Tibial nerve (tissue), 4 donors: ENCODE measurements around the gene GNL1. TPM values are rescaled to one million over a fixed set of nuclear protein-coding genes. Genes with fewer than 3 reads are reported as not detected.

Experiments
- DNase-seq, 2 donors: peaks; one replicate each; pipeline ENCODE4 v3.0.0-alpha.2; 2019; ENCODE audit warnings: low spot score in 2 of 2
- H3K27ac ChIP-seq, 4 donors: fragments of 200-600 bp; sonication (generic) in 3 of 4; one replicate each; pipeline ENCODE4 v1.5.1; 2017 to 2019; ENCODE audit warnings: mild to moderate bottlenecking in 1 of 4
- H3K27me3 ChIP-seq, 2 donors: fragments of 200-600 bp; sonication (generic) in 1 of 2; one replicate each; pipeline versions ENCODE4 v1.5.1 to v1.6.0; 2017 to 2019
- H3K36me3 ChIP-seq, 3 donors: fragments of 200-600 bp; sonication (generic); one replicate each; pipeline ENCODE4 v1.5.1; 2018 to 2019
- H3K4me1 ChIP-seq, 4 donors: fragments of 200-600 bp; sonication (generic) in 3 of 4; one replicate each; pipeline ENCODE4 v1.5.1; 2017 to 2019
- H3K4me3 ChIP-seq, 4 donors: fragments of 200-600 bp; sonication (generic) in 3 of 4; one replicate each; pipeline ENCODE4 v1.5.1; 2017 to 2019; ENCODE audit warnings: mild to moderate bottlenecking in 1 of 4, moderate library complexity in 1 of 4
- H3K9me3 ChIP-seq, 4 donors: fragments of 200-600 bp; sonication (generic) in 3 of 4; one replicate each; pipeline ENCODE4 v1.5.1; 2017 to 2019
- CTCF ChIP-seq, 5 experiments: fragments of 200-600 bp in 3 of 5; fragments of 450-650 bp in 2 of 5; sonication (generic) in 3 of 5; IDR thresholded peaks; one replicate each; pipeline ENCODE4 v1.5.1; 2016 to 2019; ENCODE audit warnings: antibody characterized with exemption in 5 of 5, mild to moderate bottlenecking in 3 of 5, moderate library complexity in 2 of 5
- EP300 ChIP-seq, 2 donors: sonication (generic); formaldehyde crosslinking; IDR thresholded peaks; one replicate each; pipeline ENCODE4 v1.6.1; 2017; ENCODE audit warnings: antibody characterized with exemption in 2 of 2, mild to moderate bottlenecking in 1 of 2
- POLR2A ChIP-seq, 2 donors: fragments of 450-650 bp; IDR thresholded peaks; one replicate each; pipeline ENCODE4 v1.6.1; 2017; ENCODE audit warnings: antibody characterized with exemption in 2 of 2, mild to moderate bottlenecking in 2 of 2, moderate library complexity in 2 of 2
- whole genome bisulfite sequencing, 2 donors: methylation state at CpG; one replicate each; pipeline ENCODE4 v1.1.5; 2018; 5-methylcytosine and 5-hydroxymethylcytosine counted together
- total RNA-seq, 4 donors: library from RNA; depleted of rRNA; stranded (reverse); fragments of >200 nt; gene quantifications; one replicate each; pipeline ENCODE4 v1.1.0, GENCODE V29; 2016

Gene GNL1
- total RNA-seq, 4 donors from 2014 or later: 38.1 to 45.2 (median 44.3) TPM

- Histone ChIP-seq H3K27me3 (no peaks in the 10 kb centered on the region), H3K27ac (peak overlapping the region in 3 of 4 donors; percentile 80 to 93 (median 83)), H3K4me1 (peaks cover 0 to 47% (median 29%) of the 10 kb centered on the region in 4 donors), H3K4me3 (peak overlapping the region; percentile 54 to 88 (median 70)), H3K36me3 (no peaks in the 10 kb centered on the region), H3K9me3 (no peaks in the 10 kb centered on the region)
- no peak for DNase-seq
- 56 to 73% methylated on average over 1 of the region's 1 CpG for WGBS, 2 donors
- TF ChIP-seq POLR2A (IDR thresholded peaks at IDR 0.05) (no peak), EP300 (IDR thresholded peaks at IDR 0.05) (no peak), CTCF (IDR thresholded peaks at IDR 0.05) (no peak)
Observed at GRCh38 chr6:30570263-30570662, 14.0 kb upstream of the GNL1 start.

GRCh38 chr6:30568245-30568644, 12.0 kb upstream of the GNL1 start:
- no peak for DNase-seq

GRCh38 chr6:30565772-30566171, 9.5 kb upstream of the GNL1 start:
- TF ChIP-seq CTCF (IDR thresholded peaks at IDR 0.05): no peak
- no peak for TF ChIP-seq POLR2A (IDR thresholded peaks at IDR 0.05)
- TF ChIP-seq EP300 (IDR thresholded peaks at IDR 0.05): no peak
- Histone ChIP-seq H3K4me1 (peaks cover 0 to 14% (median 9%) of the 10 kb centered on the region in 4 donors), H3K4me3 (no peak overlapping the region), H3K27me3 (no peaks in the 10 kb centered on the region), H3K27ac (no peak overlapping the region), H3K36me3 (peaks cover 0 to 31% (median 8%) of the 10 kb centered on the region in 3 donors), H3K9me3 (no peaks in the 10 kb centered on the region)
- DNase-seq: no peak

More at GRCh38 chr6:30568245-30568644, 12.0 kb upstream of the GNL1 start:
- Histone ChIP-seq H3K36me3 (peaks cover 0 to 10% (median 0%) of the 10 kb centered on the region in 3 donors), H3K9me3 (no peaks in the 10 kb centered on the region), H3K27ac (no peak overlapping the region), H3K4me3 (no peak overlapping the region), H3K27me3 (no peaks in the 10 kb centered on the region), H3K4me1 (peaks cover 0 to 31% (median 20%) of the 10 kb centered on the region in 4 donors)
- TF ChIP-seq POLR2A (IDR thresholded peaks at IDR 0.05): no peak
- no peak for TF ChIP-seq CTCF (IDR thresholded peaks at IDR 0.05)
- WGBS, 2 donors: 56 to 63% methylated on average over 3 of the region's 3 CpGs

GRCh38 chr6:30564114-30564513, 7.8 kb upstream of the GNL1 start:
- Histone ChIP-seq H3K4me1 (peaks cover 0 to 10% (median 0%) of the 10 kb centered on the region in 4 donors), H3K9me3 (no peaks in the 10 kb centered on the region), H3K27ac (no peak overlapping the region), H3K4me3 (no peak overlapping the region), H3K36me3 (peaks cover 0 to 31% (median 8%) of the 10 kb centered on the region in 3 donors), H3K27me3 (no peaks in the 10 kb centered on the region)
- no peak for TF ChIP-seq POLR2A (IDR thresholded peaks at IDR 0.05)
- TF ChIP-seq CTCF (IDR thresholded peaks at IDR 0.05): no peak
- 94 to 98% methylated on average over 1 of the region's 1 CpG for WGBS, 2 donors
- no peak for DNase-seq

- peaks cover 0 to 24% (median 9%) of the 10 kb centered on the region in 4 donors for H3K4me1 ChIP-seq
- peaks cover 0 to 31% (median 8%) of the 10 kb centered on the region in 3 donors for H3K36me3 ChIP-seq
- no peak for DNase-seq
- no peaks in the 10 kb centered on the region for H3K9me3 ChIP-seq
- no peak overlapping the region for H3K27ac ChIP-seq
- H3K4me3 ChIP-seq: no peak overlapping the region
- H3K27me3 ChIP-seq: no peaks in the 10 kb centered on the region
- 91 to 93% methylated on average over 14 of the region's 14 CpGs for WGBS, 2 donors
- TF ChIP-seq POLR2A (IDR thresholded peaks at IDR 0.05) (no peak), EP300 (IDR thresholded peaks at IDR 0.05) (no peak), CTCF (IDR thresholded peaks at IDR 0.05) (no peak)
Observed at GRCh38 chr6:30562470-30563425, 6.5 kb upstream of the GNL1 start.
